ENCODE measurements around the gene KCNG4. TPM values are rescaled to one million over a fixed set of nuclear protein-coding genes. Genes with fewer than 3 reads are reported as not detected.

KCNG4 gene
- polyA plus RNA-seq, 3 donors, result not detected

DNA sequence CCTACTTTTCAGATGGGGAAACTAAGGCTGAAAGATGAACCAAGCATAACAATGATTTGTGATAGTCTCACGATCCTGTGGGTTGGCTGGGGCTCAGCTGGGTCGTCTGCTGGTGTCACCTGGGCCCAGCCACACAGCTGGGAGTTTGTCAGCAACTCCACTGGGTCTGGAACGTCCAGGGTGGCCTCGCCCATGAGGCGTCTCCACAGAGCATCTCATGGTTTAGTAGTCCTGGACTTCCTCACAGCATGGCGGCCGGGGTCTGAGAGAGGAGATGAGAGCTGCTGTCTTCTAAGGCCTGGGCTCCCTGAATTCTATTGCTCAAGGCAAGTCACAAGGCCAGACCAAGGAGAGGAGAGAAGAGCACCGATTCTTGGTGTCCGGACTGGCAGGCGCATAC, 30.7 kb upstream of the KCNG4 start:
- Histone ChIP-seq H3K9me3 (replicated peaks in 1 of 2; ENCODE audit: control insufficient read depth in 1 of 2, insufficient read depth in 1 of 2, low read length in 2 of 2) (no peaks in the 10 kb centered on the region), H3K79me2 (ENCODE audit: insufficient read depth, low read length) (no peaks in the 10 kb centered on the region), H3K36me3 (replicated peaks in 1 of 2; ENCODE audit: control insufficient read depth in 1 of 2, insufficient read depth in 2 of 2, low read length in 2 of 2) (no peaks in the 10 kb centered on the region), H2AFZ (ENCODE audit: insufficient read depth, low read depth, low read length, poor library complexity, severe bottlenecking) (no peak overlapping the region), H3K4me3 (replicated peaks in 1 of 3; ENCODE audit: low read depth in 2 of 3, low read length in 3 of 3) (no peak overlapping the region), H3K4me1 (ENCODE audit: control insufficient read depth in 1 of 2, insufficient read depth in 2 of 2, low read length in 2 of 2) (no peaks in the 10 kb centered on the region), H4K20me1 (ENCODE audit: insufficient read depth, low read length) (no peaks in the 10 kb centered on the region), H3K9ac (ENCODE audit: insufficient read depth, low read length, poor library complexity, severe bottlenecking) (no peak overlapping the region), H3K27ac (ENCODE audit: low read depth in 1 of 2, low read length in 2 of 2) (no peak overlapping the region), H3K27me3 (ENCODE audit: control insufficient read depth in 2 of 2, insufficient read depth in 2 of 2, low read length in 2 of 2) (no peaks in the 10 kb centered on the region), H3K4me2 (replicated peaks; ENCODE audit: extremely low read depth, low read length, poor library complexity, severe bottlenecking) (no peak overlapping the region)
- H3K4me3 Mint-ChIP-seq, result no peak overlapping the region
- H3K9me3 Mint-ChIP-seq, result peaks cover 0 to 5% (median 1%) of the 10 kb centered on the region in 7 donors
- peaks cover 0 to 10% (median 3%) of the 10 kb centered on the region in 3 donors for H3K27me3 Mint-ChIP-seq (ENCODE audit: low read depth in 3 of 3)
- TF ChIP-seq, protein P1, sequence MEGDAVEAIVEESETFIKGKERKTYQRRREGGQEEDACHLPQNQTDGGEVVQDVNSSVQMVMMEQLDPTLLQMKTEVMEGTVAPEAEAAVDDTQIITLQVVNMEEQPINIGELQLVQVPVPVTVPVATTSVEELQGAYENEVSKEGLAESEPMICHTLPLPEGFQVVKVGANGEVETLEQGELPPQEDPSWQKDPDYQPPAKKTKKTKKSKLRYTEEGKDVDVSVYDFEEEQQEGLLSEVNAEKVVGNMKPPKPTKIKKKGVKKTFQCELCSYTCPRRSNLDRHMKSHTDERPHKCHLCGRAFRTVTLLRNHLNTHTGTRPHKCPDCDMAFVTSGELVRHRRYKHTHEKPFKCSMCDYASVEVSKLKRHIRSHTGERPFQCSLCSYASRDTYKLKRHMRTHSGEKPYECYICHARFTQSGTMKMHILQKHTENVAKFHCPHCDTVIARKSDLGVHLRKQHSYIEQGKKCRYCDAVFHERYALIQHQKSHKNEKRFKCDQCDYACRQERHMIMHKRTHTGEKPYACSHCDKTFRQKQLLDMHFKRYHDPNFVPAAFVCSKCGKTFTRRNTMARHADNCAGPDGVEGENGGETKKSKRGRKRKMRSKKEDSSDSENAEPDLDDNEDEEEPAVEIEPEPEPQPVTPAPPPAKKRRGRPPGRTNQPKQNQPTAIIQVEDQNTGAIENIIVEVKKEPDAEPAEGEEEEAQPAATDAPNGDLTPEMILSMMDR (IDR thresholded peaks at IDR 0.05), result no peak
- H3K27ac Mint-ChIP-seq, result peak overlapping the region in 1 of 7 donors; percentile 36
- no peaks in the 10 kb centered on the region for H3K4me1 Mint-ChIP-seq
- DNase-seq, result no peak
- intact Hi-C loops (cut with micrococcal nuclease), result loop anchor here (10.0 kb wide), 3 partner anchors 234 to 454 kb away; partner anchors contain the start of gene MEAK7 (in 1 of the 2)
- no peaks in the 10 kb centered on the region for H3K36me3 Mint-ChIP-seq
- WGBS (ENCODE audit: insufficient coverage), result 81% methylated on average over 10 of the region's 10 CpGs

DNA sequence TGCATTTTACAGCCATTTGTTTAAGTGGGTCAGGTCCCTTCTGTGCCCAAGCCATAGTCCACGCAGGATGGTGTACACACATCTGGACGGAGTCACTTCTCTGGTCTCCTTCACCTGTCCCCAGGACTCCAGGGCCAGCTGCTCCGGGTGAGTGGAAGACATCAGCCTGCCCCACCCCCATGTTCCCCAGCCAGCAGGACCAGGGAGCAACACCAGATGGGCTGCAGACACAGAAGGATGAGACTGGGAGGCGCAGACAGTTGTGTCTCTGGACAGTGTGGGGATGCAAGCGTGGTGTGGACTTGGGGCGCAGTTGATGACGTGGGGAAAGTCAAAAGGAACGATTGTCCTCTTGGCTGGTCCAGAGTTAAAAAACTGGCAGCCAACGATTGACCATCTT, 30.3 kb upstream of the KCNG4 start:
- WGBS (ENCODE audit: insufficient coverage), result 90% methylated on average over 8 of the region's 9 CpGs
- Histone ChIP-seq H3K9me3 (replicated peaks in 1 of 2; ENCODE audit: control insufficient read depth in 1 of 2, insufficient read depth in 1 of 2, low read length in 2 of 2) (no peaks in the 10 kb centered on the region), H3K36me3 (replicated peaks in 1 of 2; ENCODE audit: control insufficient read depth in 1 of 2, insufficient read depth in 2 of 2, low read length in 2 of 2) (no peaks in the 10 kb centered on the region), H4K20me1 (ENCODE audit: insufficient read depth, low read length) (no peaks in the 10 kb centered on the region), H3K27ac (ENCODE audit: low read depth in 1 of 2, low read length in 2 of 2) (no peak overlapping the region), H3K9ac (ENCODE audit: insufficient read depth, low read length, poor library complexity, severe bottlenecking) (no peak overlapping the region), H3K4me1 (ENCODE audit: control insufficient read depth in 1 of 2, insufficient read depth in 2 of 2, low read length in 2 of 2) (no peaks in the 10 kb centered on the region), H3K4me2 (replicated peaks; ENCODE audit: extremely low read depth, low read length, poor library complexity, severe bottlenecking) (no peak overlapping the region), H3K4me3 (replicated peaks in 1 of 3; ENCODE audit: low read depth in 2 of 3, low read length in 3 of 3) (no peak overlapping the region), H3K79me2 (ENCODE audit: insufficient read depth, low read length) (no peaks in the 10 kb centered on the region), H2AFZ (ENCODE audit: insufficient read depth, low read depth, low read length, poor library complexity, severe bottlenecking) (no peak overlapping the region), H3K27me3 (ENCODE audit: control insufficient read depth in 2 of 2, insufficient read depth in 2 of 2, low read length in 2 of 2) (no peaks in the 10 kb centered on the region)
- H3K27me3 Mint-ChIP-seq (ENCODE audit: low read depth in 3 of 3), result peaks cover 0 to 11% (median 3%) of the 10 kb centered on the region in 3 donors
- DNase-seq, result no peak
- H3K4me3 Mint-ChIP-seq, result no peak overlapping the region
- TF ChIP-seq, protein P1 (IDR thresholded peaks at IDR 0.05), result no peak
- H3K9me3 Mint-ChIP-seq, result peaks cover 0 to 7% (median 1%) of the 10 kb centered on the region in 7 donors
- intact Hi-C loops (cut with micrococcal nuclease), result loop anchor here (10.0 kb wide), 3 partner anchors 235 to 455 kb away; partner anchors contain the start of gene MEAK7 (in 1 of the 2)
- H3K27ac Mint-ChIP-seq, result no peak overlapping the region
- no peaks in the 10 kb centered on the region for H3K36me3 Mint-ChIP-seq
- no peaks in the 10 kb centered on the region for H3K4me1 Mint-ChIP-seq
